NOMO-1 treated with DMSO at 0.1 percent for 48 hours (cell line): ENCODE measurements around the gene TRABD.
A peak's percentile ranks its signal among the peaks of the same experiment; 100 is the strongest.

Experiments used
- DNase-seq: peaks from one replicate; lab custom pipeline; 2025; ENCODE audit not compliant: unreplicated experiment; lab: John Stamatoyannopoulos, UW

TRABD gene

DNA sequence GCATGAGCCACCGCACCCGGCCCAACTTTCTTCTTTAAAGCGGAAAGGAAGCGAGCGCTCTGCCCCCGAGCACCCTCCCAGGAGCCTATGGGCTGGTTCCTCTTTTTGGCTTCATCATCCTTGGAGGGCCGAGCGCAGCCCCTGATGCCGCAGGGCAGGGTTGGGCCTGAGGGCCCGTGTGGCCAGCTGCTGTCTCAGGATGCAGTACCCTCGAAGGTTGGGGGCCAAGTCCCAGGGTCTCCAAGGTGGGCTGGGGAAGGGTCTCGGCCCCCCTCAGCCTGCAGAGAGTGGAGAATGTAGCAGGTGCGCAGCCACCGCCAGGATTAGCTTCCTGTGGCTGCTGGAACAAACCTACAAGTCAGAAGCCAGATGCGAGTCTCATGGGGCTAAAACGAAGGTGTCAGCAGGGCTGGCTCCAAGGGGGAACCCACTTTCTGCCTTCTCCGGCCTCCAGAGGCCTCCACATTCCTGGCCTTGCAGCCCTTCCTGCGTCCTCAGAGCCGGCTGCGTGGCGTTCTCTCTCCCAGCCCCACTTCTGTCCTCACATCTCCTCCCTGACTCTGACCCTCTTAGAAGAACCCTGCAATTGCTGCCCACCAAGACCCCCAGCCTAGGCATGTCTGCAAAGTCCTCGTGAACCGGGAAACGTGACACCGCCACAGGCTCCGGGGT lies 12.3 kb upstream of the TRABD start:
- peak; percentile 60 for DNase-seq

DNA sequence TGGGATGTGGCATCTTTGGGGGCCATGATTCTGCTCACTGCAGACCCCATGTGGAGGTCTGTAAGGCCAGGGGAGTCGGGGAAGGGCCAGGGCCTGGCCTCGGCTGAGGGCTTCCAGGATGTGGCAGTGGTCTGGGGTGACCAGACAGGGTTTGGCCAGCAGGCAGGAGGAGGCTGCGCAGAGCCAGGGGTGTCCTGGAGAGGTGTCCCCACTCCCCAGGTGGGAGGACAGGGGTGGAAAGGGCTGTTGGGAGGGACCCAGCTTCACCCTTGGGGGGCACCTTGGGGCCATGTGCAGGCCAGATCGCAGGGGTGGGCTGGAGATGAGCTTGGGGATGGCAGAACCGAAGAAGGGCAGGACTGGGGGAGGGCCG lies 11.7 kb upstream of the TRABD start:
- DNase-seq: no peak

DNA sequence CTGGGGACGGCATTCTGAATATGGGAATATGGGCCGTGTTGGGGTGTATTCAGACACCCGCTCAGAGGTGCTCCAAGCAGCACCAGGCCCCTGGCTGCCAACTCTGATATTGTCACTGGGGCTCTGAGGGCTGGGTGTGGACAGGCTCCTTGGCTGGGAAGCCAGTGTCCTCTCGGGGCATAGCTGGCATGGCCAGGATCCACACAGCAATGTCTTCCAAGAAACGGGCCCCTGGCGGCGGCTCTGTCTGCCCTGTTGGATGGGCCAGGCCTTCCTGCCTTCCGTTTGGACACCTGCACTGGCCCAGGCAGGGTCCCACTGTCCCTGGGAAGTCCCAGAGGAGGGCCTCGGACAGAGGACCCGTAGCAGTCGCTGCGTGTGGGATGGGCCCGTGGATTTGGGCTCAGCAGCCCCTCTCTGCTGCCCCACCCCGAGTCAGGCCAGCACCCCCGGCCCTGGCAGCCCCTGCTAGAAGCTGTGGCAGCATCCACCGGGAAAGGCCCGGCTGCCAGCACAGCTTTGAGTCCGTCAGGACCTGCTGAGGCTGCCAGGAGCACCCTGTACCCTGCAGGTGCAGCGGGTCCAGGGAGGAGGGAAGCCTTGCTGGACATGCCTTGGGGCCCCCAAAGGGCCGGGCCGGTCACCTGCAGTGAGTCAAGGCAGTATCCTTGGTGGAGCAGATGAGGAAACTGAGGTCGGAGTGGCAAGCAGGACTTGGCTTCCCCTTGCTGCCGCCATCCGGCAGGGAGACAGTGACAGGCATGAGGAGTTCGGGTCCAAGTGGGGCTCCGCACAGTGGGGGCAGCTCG lies 11.1 kb upstream of the TRABD start:
- DNase-seq: no peak

DNA sequence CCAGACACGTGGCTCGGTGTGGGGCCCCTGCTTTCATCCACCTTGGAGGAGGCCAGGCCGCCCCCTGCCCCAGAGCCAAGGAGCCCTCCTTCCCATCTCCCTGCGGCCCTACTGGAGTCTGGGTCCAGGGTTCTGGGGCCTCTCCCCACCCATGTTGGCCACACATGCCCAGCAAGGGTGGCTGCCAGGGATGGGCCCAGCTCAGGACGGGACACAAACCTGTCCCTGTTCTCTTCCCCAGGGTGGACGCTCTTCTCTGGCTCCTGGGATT lies 10.6 kb upstream of the TRABD start:
- no peak for DNase-seq

DNA sequence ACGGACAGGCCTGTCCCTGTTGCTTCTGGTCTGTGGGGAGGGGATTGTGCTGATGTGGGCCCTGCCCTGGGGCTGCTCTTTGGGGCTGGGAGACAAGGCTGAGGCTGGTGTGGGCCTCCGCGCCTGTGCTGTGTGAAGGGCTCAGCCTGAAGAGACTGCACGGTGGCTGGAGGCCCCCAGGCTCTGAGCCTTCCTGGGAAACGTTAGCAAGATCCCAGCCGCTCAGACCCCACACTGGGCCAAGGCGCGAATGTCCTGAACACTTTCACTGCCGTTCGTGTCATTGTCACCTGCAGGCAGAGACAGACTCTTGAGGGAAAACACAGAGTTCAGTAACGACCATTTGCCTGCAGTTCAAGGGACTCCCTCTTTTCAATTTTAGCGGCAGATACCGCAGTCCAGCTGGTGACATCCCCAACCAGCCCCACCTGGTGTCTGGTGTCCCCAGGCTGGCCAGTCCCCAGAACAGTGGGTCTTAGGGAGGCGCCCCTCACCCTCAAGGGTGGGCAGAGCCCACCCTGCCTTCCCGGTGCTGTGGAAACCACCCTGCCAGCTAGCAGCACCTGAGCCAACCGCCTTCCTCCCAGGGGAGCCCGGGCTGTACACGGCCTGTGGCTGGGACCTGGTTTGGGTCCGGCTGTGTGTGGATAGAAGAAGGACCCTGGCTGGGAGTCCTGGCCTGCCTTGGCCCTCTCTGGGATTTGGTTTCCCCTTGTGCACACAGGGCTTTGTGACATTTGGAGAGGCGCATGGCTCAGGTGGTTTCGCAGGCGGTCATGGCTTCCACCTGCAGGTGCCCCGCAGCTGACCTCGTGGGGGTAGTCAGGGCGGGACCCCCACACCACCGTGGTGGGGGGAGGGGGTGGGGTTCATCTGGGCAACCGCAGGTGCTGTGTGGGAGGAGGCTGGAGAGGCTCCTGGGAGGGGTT lies 9.5 kb upstream of the TRABD start:
- DNase-seq: no peak

DNA sequence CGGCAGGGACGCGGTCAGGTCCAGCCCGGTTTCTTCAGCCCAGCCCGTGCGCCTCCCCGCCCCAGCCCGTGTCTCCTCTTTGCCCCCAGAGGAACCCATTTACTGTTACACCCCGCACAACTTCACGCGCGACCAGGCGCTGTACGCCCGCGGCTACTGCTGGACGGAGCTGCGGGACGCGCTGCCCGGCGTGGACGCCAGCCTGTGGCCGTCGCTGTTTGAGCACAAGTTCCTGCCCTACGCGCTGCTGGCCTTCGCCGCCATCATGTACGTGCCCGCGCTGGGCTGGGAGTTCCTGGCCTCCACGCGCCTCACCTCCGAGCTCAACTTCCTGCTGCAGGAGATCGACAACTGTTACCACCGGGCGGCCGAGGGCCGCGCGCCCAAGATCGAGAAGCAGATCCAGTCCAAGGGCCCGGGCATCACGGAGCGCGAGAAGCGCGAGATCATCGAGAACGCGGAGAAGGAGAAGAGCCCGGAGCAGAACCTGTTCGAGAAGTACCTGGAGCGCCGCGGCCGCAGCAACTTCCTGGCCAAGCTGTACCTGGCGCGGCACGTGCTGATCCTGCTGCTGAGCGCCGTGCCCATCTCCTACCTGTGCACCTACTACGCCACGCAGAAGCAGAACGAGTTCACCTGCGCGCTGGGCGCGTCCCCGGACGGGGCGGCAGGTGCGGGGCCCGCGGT lies 8.7 kb upstream of the TRABD start:
- no peak for DNase-seq

DNA sequence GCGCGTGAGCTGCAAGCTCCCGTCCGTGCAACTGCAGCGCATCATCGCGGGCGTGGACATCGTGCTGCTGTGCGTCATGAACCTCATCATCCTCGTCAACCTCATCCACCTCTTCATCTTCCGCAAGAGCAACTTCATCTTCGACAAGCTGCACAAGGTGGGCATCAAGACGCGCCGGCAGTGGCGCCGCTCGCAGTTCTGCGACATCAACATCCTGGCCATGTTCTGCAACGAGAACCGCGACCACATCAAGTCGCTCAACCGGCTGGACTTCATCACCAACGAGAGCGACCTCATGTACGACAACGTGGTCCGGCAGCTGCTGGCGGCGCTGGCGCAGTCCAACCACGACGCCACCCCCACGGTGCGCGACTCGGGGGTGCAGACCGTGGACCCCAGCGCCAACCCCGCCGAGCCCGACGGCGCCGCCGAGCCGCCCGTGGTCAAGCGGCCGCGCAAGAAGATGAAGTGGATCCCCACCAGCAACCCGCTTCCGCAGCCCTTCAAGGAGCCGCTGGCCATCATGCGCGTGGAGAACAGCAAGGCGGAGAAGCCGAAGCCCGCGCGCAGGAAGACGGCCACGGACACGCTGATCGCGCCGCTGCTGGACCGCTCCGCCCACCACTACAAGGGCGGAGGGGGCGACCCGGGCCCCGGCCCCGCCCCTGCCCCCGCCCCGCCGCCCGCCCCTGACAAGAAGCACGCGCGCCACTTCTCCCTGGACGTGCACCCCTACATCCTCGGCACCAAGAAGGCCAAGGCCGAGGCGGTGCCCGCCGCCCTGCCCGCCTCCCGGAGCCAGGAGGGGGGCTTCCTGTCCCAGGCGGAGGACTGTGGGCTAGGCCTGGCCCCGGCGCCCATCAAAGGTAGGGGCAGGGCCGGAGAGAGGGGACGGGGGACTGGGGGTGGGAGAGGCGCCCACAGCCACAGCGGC lies 7.9 kb upstream of the TRABD start:
- no peak for DNase-seq

DNA sequence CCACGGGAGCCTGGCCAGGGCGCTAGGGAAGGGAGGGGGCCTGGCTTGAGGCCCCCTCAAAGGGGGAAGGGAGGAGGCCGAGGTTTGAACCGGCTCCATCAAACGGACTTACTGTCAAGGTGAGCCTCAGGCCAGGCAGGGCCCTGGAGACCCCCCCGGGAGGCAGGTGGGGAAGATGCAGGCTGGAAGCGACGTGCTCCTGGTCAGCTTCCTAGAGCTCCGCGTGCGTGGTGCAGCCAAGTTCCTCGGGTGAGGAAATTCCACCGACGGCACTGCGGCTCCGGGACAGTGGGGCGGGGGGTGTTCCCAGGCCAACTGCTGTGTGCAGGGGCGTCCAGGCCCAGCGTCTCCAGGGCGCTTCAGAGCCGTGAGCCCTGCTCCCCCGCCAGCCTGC lies 7.2 kb upstream of the TRABD start:
- no peak for DNase-seq

DNA sequence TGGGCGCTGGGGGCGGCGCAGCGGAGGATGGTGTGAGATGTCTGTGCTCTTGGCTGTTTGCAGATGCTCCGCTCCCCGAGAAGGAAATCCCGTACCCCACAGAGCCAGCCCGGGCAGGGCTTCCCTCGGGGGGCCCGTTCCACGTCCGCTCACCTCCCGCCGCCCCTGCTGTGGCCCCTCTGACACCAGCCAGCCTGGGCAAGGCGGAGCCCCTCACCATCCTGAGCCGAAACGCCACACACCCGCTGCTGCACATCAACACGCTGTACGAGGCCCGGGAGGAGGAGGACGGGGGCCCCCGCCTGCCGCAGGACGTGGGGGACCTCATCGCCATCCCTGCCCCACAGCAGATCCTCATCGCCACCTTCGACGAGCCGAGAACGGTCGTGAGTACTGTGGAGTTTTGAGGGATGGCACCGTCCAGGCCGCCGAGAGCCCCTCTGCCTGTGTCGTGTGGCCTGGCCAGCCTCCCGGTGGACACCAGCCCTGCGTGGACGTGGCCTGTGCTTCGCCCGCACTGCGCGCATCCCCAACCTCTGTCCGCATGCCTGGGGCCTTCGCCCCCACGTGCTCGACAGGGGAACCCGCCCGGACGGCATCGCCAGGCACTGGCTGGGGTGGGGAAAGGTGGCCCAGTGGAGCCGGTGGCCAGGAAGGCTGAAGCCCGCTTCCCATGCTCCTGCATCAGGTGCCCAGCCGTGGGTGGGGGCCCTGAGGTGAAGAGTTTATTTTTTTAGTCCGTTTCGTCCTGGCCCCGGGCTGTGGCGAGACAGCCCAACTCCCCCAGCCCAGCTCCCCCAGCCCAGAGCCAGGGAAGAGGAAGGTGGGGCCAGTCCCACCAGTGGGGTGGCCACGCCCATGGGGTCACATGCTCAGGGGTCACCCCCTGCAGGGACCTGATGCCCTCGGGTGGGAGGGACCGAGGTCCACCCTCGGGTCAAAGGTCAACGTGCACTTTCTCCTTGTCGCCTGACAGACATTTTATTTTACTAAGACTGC lies 6.5 kb upstream of the TRABD start:
- DNase-seq: no peak

DNA sequence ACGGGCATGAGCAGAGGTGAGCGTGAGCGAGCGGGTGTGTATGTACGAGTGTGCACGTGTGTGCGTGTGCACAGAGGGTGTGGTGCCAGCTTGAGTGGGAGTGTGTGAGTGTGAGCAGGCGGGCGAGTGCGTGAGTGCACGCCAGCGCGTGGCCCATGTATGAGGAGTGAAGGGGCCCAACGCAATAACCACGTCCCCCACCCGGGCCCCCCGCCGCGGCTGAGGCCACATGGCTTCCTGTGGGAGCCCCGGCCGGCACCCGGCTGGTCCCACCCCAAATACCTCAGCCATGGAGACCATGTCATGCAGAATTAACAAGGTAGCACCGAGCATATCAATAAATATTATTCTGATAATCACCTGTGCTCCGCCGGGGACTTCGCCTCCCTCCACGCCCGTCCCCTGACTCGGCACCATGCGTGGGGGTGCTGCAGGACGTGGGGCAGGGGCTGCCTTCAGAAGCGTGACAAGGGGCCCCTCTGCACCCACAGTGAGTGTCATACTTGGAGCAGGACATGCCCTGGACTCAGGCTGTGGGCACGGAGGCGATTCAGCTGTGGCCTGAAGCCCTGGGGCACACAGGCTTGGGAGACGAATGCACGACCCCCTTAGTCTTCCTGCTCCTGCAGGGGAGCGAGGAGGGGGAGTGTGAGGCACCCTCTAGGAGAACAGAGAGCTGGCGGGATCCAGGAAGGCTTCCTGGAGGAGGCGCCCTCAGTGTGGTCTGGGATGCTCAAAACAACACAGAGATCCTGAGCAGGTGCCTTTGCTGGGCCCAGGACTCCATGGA lies 5.6 kb upstream of the TRABD start:
- DNase-seq: no peak

DNA sequence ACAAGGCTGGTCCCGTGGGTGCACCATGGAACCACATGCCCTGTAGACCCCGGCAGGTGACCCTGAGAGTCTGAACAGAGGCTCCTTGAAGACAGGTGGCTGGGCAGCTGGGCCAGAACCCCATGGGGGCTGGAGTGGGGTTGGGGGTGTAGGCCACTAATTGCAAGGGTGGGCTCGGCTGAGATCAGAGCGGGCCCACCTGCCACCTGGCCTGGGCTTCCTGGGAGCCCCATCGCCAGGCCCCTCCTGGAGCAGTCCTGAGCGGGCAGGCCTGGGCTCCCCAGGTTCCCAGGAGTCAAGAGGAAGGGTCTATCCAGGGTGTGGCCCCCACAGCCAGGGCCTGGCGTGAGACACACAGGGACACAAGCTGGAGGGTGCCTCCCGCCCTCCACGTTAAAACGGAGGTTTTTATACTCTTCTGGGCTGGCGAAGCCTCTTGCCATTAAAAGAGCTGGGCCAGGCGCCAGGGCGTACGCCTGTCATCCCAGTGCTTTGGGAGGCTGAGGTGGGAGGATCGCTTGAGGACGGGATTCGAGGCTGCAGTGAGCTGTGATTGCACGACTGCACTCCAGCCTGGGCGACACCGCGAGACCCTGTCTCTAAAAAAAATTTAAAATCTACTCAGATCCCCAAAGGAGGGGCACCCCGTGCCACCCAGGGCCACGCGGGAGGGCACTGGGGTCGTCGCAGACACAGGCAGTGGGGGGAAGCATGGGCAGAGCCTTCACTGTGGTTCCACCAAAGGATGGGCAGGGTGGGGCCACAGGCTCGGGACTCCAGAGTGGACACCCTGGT lies 4.8 kb upstream of the TRABD start:
- no peak for DNase-seq

DNA sequence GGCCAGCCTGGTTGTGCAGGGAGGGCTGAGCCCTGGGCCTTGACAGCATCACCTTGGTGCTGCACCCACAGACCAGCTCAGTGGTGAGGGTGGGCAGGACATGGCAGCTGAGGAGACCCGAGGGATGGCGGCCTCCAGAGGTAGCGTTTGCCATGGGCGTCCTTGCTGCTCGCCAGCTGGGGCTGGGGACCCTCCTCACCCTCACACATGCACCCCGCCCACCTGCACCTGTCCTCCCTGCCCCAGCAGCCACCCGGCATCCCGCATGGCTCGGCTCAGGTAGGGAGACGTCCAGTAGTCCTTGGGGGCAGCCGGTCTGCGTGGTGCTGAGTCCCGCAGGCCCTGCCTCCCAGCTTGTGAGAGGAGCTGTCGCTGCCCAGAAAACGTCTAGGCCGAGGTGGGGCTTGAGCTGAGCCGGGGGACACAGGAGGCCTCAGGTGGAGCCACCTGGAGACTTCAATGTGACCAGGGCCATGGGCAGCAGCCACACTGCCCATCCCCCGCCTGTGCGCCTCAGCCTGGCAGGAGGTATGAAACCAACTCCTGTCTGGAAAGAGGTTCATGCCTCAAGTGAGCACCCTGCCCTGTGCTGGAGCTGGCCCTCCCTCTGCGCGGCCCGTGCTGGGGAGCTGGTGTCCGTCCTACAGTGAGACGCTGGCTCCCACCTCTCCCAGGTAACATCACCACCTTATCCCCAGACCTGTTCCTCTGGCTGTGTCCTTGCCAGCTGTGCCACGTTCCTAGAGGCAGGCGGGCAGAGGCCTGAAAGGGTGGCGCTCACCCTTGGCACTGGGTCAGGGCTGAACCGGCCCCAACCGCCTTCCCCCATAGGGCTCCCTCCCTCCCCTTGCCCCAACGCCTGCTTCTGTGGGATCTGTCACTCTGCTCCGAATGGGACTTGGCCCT lies 3.3 kb upstream of the TRABD start:
- no peak for DNase-seq

DNA sequence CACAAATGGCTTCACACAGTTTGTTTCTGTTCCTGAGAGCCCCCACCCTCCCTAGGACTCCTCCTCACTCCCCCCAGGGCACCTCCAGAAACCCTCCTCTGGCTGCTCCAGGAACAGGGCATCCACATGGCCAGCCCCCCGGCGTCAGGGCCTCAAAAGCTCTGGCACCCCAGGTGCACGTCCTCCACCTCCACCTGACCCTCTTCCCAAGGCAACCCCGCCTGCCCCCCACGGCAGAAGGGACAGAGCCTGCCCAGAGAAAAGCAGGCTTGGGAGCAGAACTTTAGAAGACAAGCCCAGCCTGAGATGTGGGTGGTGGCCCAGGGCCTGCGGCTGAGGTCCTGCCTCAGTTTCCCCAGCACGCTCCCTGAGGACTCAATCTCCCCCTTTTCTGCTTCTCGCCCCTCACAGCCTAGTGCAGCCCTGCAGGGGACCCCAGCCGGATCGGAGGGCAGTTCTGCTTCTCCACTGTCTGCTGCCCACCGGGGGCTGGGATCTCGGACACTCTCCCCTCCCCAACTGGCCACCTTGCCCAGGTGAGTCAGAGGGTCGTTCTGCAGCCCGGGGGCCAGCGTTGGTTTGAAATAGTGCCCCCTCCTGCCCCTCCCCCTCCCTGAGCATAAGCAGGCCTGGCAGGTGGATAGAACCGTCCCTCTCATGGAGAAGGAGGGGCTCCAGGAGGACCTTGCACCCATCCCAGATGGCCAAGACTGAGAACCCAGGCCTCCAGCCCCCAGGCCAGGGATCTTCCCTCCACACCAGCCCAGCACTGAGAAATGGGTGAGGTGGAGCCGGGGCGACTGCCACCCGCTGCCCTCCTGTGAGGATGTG lies 2.4 kb upstream of the TRABD start:
- DNase-seq: no peak

DNA sequence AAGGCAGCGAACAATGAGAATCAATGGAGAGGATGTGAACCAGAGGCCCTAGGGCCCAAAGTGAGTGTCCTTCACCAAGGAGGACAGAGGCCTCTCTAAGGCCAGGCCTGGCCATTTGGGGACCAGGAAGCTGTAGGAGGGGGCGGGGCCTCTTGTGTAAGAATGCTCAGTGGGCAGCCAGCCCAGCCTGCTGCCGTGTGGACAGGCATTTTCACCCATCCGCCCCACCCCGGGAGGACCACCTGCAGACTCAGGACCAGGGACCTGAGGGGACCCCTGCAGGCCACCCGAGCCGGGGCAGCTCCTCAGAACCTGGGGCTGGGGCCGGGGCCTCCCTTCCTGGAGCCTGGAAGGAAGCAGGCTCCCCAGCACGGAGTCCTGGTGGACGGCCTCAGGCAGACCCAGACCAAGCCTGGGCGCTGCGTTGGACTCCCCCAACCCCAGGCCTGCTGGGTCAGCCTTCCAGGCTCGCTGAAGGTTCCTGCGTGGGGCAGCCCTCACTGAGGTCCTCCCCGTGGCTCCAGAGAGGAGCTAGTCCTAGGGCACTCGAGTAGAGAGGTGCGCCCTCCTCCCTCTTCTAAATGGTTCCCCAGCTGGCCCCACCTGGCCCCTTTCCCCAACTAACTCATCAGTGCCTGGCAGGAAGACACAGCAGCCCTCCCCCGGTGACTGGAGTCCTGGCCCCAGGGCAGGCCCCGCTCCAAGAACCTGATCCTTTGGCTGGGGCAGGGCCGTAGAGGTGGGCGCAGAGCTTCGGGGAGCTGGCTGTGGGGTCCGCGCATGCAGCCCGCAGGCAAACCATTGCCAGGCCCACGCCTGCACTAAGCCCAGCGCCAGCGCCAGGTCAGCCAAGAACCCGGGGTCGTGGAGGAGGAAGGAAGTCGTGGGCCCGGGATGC lies 1.5 kb upstream of the TRABD start:
- DNase-seq: no peak
